Panc1 (cell line): ENCODE results near the gene ZNF791. TPM values are rescaled to one million over a fixed set of nuclear protein-coding genes. Genes with fewer than 3 reads are reported as not detected.

Experiments
- ATAC-seq: fragments of 200-7000 bp; cut with Tn5 transposase; 2 replicates; pipeline ENCODE4 v1.9.1; 2020; ENCODE audit warnings: mild to moderate bottlenecking, moderate library complexity
- BruUV-seq: library from RNA; stranded (reverse); fragments of 400-500 nt; replicated peaks from 2 replicates; lab custom pipeline; 2021; lab: Mats Ljungman, UMichigan
- CTCF ChIA-PET: fragments of 300-600 bp; sonication (Branson Sonifier 250); formaldehyde crosslinking; loops from one replicate; lab custom pipeline; 2022; ENCODE audit warnings: antibody characterized with exemption; lab: Charles Lee
- POLR2A ChIA-PET: fragments of 300-600 bp; sonication (Branson Sonifier 250); formaldehyde crosslinking; loops from one replicate; lab custom pipeline; 2022; ENCODE audit warnings: antibody characterized with exemption; lab: Charles Lee
- DNase-seq: peaks from one replicate; pipeline ENCODE4 v3.0.0-alpha.2; 2010; ENCODE audit warnings: low read depth, low spot score
- H3K27ac ChIP-seq: 2 replicates; pipeline ENCODE4 v1.5.1; 2011; ENCODE audit warnings: mild to moderate bottlenecking, low read length, inconsistent platforms
- H3K27me3 ChIP-seq: fragments of 200-500 bp; sonication (Bioruptor generic); 2 replicates; pipeline ENCODE4 v1.6.0; 2014; ENCODE audit warnings: low read length, inconsistent platforms; ENCODE audit not compliant: control insufficient read depth, insufficient read depth
- H3K36me3 ChIP-seq: fragments of 200-500 bp; sonication (Bioruptor generic); 2 replicates; pipeline ENCODE4 v1.5.1; 2014; ENCODE audit warnings: inconsistent platforms, mild to moderate bottlenecking, low read length, moderate library complexity; ENCODE audit not compliant: control insufficient read depth, insufficient read depth
- H3K4me1 ChIP-seq: 2 replicates; pipeline ENCODE4 v1.5.1; 2011; ENCODE audit warnings: inconsistent platforms, mild to moderate bottlenecking, low read length, moderate library complexity; ENCODE audit not compliant: control insufficient read depth, insufficient read depth
- H3K4me3 ChIP-seq, 2 experiments: 2 replicates each; pipeline ENCODE4 v1.5.1; 2011 to 2012; ENCODE audit warnings: low read depth in 2 of 2, low read length in 2 of 2, mild to moderate bottlenecking in 2 of 2, inconsistent platforms in 1 of 2, moderate library complexity in 1 of 2
- H3K9me3 ChIP-seq: fragments of 200-500 bp; sonication (Bioruptor generic); 2 replicates; pipeline ENCODE4 v1.5.1; 2014; ENCODE audit warnings: low read depth, mild to moderate bottlenecking, inconsistent platforms, low read length, moderate library complexity; ENCODE audit not compliant: control insufficient read depth, insufficient read depth
- POLR2AphosphoS5 ChIP-seq: IDR thresholded peaks from 2 replicates; pipeline ENCODE4 v1.6.1; 2012; ENCODE audit warnings: mild to moderate bottlenecking, low read depth, low read length, moderate library complexity
- SIN3A ChIP-seq: IDR thresholded peaks from 2 replicates; pipeline ENCODE4 v1.6.1; 2012; ENCODE audit warnings: low read depth, mild to moderate bottlenecking, low read length, moderate library complexity, borderline replicate concordance; ENCODE audit not compliant: insufficient read depth
- TCF7L2 ChIP-seq: IDR thresholded peaks from 2 replicates; pipeline ENCODE4 v1.6.1; 2011; ENCODE audit warnings: mild to moderate bottlenecking, low read depth, low read length, inconsistent platforms
- in situ Hi-C: cut with HindIII; loops from 2 replicates; pipeline ENCODE4 v1.10.0; 2016; ENCODE audit warnings: low sequenced_read_pairs, low pct_unique_long_range_greater_than_20kb
- intact Hi-C: fragments of 100-400 bp; cut with micrococcal nuclease; formaldehyde crosslinking; loops from one replicate; pipeline ENCODE4 v1.10.0; 2022; ENCODE audit not compliant: unreplicated experiment
- total RNA-seq: library from RNA; stranded (reverse); gene quantifications from one replicate; pipeline ENCODE4 v1.2.1, GENCODE V29; 2021; ENCODE audit not compliant: unreplicated experiment
- TF ChIP-seq, protein P1 (sequence below): fragments of 450-650 bp; IDR thresholded peaks from 2 replicates; pipeline ENCODE4 v1.5.1; 2017; ENCODE audit warnings: mild to moderate bottlenecking
- TF ChIP-seq, protein P2 (sequence below), 2 experiments: IDR thresholded peaks; 2 replicates each; pipeline ENCODE4 v1.6.1; 2011 to 2012; ENCODE audit warnings: low read depth in 2 of 2, control low read depth in 1 of 2, low read length in 1 of 2, mild to moderate bottlenecking in 1 of 2, moderate library complexity in 1 of 2; ENCODE audit not compliant: insufficient read depth in 1 of 2

ZNF791 gene
- total RNA-seq, 1 experiment from 2014 or later: 19.0 TPM

DNA sequence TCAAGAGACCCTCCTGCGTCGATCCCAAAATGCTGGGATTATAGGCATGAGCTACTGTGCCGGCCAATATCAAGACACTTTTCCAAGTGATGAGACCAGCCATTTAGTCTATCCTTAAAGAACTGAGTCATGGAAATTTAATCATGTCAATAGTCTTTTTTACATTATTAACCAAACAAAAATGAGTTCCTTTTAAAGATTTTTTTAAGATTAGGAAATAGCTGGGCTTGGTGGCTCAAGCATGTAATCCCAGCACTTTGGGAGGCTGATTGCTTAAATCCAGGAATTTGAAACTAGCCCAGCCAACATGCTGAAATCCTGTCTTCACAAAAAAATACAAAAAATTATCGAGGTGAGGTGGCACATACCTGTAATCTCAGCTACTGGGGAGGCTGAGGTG lies 42.8 kb upstream of the ZNF791 start:
- ATAC-seq (no peak), DNase-seq (no peak)
- Histone ChIP-seq H3K9me3 (no peaks in the 10 kb centered on the region), H3K27me3 (no peaks in the 10 kb centered on the region), H3K4me1 (no peaks in the 10 kb centered on the region), H3K4me3 (no peak overlapping the region), H3K27ac (no peak overlapping the region), H3K36me3 (no peaks in the 10 kb centered on the region)
- in situ Hi-C loops: no loop called here
- intact Hi-C loops: loop anchor here (10.0 kb wide), 1 partner anchor 107 kb away; no protein-coding TSS in a partner anchor
- TF ChIP-seq TCF7L2: no peak
- TF ChIP-seq, protein P1, sequence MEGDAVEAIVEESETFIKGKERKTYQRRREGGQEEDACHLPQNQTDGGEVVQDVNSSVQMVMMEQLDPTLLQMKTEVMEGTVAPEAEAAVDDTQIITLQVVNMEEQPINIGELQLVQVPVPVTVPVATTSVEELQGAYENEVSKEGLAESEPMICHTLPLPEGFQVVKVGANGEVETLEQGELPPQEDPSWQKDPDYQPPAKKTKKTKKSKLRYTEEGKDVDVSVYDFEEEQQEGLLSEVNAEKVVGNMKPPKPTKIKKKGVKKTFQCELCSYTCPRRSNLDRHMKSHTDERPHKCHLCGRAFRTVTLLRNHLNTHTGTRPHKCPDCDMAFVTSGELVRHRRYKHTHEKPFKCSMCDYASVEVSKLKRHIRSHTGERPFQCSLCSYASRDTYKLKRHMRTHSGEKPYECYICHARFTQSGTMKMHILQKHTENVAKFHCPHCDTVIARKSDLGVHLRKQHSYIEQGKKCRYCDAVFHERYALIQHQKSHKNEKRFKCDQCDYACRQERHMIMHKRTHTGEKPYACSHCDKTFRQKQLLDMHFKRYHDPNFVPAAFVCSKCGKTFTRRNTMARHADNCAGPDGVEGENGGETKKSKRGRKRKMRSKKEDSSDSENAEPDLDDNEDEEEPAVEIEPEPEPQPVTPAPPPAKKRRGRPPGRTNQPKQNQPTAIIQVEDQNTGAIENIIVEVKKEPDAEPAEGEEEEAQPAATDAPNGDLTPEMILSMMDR: no peak
- TF ChIP-seq, protein P2, sequence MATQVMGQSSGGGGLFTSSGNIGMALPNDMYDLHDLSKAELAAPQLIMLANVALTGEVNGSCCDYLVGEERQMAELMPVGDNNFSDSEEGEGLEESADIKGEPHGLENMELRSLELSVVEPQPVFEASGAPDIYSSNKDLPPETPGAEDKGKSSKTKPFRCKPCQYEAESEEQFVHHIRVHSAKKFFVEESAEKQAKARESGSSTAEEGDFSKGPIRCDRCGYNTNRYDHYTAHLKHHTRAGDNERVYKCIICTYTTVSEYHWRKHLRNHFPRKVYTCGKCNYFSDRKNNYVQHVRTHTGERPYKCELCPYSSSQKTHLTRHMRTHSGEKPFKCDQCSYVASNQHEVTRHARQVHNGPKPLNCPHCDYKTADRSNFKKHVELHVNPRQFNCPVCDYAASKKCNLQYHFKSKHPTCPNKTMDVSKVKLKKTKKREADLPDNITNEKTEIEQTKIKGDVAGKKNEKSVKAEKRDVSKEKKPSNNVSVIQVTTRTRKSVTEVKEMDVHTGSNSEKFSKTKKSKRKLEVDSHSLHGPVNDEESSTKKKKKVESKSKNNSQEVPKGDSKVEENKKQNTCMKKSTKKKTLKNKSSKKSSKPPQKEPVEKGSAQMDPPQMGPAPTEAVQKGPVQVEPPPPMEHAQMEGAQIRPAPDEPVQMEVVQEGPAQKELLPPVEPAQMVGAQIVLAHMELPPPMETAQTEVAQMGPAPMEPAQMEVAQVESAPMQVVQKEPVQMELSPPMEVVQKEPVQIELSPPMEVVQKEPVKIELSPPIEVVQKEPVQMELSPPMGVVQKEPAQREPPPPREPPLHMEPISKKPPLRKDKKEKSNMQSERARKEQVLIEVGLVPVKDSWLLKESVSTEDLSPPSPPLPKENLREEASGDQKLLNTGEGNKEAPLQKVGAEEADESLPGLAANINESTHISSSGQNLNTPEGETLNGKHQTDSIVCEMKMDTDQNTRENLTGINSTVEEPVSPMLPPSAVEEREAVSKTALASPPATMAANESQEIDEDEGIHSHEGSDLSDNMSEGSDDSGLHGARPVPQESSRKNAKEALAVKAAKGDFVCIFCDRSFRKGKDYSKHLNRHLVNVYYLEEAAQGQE (IDR thresholded peaks at IDR 0.05; ENCODE audit: insufficient read depth in 1 of 2, low read depth in 2 of 2, low read length in 1 of 2): no peak
- TF ChIP-seq POLR2AphosphoS5: no peak
- no peak for TF ChIP-seq SIN3A
- POLR2A ChIA-PET: interaction anchor here (0.7 kb wide), 1 partner anchor 60 kb away, joined by 16 read pairs; no protein-coding TSS in a partner anchor
- no TSS peak for BruUV-seq
- CTCF ChIA-PET: interaction anchor here (0.7 kb wide), 1 partner anchor 444 kb away, joined by 3 read pairs; no protein-coding TSS in a partner anchor

DNA sequence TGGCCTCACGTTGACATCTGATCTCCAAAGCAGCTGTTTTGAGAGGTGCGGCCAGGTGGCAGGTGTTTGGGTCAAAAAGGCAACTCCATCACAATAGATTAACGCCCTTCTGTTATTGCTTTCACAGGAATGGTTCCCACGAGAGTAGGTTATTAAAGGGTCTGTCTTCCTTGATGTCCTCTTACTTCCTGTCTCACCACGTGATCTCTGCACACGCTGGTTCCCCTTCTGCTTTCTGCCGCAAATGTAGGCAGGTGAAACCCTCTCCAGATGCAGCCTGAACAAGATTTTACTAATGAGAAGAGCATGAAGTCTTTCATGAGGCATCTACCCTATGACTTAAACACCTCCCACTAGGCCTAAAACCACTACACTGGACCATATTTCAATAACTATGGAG lies 36.7 kb upstream of the ZNF791 start:
- no TSS peak for BruUV-seq
- DNase-seq: no peak
- Histone ChIP-seq H3K36me3 (no peaks in the 10 kb centered on the region), H3K4me3 (no peak overlapping the region), H3K27me3 (no peaks in the 10 kb centered on the region), H3K9me3 (no peaks in the 10 kb centered on the region), H3K4me1 (no peaks in the 10 kb centered on the region), H3K27ac (no peak overlapping the region)
- ATAC-seq: no peak
- ChIA-PET CTCF (interaction anchor here (0.7 kb wide), 1 partner anchor 21 kb away, joined by 3 read pairs; no protein-coding TSS in a partner anchor), POLR2A (no interaction called here)
- in situ Hi-C loops (no loop called here), intact Hi-C loops (no loop called here)
- TF ChIP-seq POLR2AphosphoS5 (no peak), TCF7L2 (no peak), SIN3A (no peak)
- TF ChIP-seq, protein P1: no peak
- TF ChIP-seq, protein P2 (IDR thresholded peaks at IDR 0.05; ENCODE audit: insufficient read depth in 1 of 2, low read depth in 2 of 2, low read length in 1 of 2): no peak
